K562 (cell line): ENCODE measurements around the gene MYO1A. TPM values are rescaled to one million over a fixed set of nuclear protein-coding genes. Genes with fewer than 3 reads are reported as not detected.
A peak's percentile ranks its signal among the peaks of the same experiment; 100 is the strongest.

ENCODE experiments used
- ATAC-seq: fragments of 200-7000 bp; cut with Tn5 transposase; 3 replicates; pipeline ENCODE4 v1.9.1; 2020; ENCODE audit warnings: moderate library complexity
- BruUV-seq: library from RNA; stranded (reverse); fragments of 400-500 nt; replicated peaks from 2 replicates; lab custom pipeline; 2021; lab: Mats Ljungman, UMichigan
- CTCF ChIA-PET: fragments of 300-600 bp; formaldehyde crosslinking; extraction: SDS; loops from one replicate; lab custom pipeline; 2021; ENCODE audit warnings: low intra/inter-chr PET ratio; lab: Yijun Ruan, JAX
- POLR2A ChIA-PET: fragments of 300-600, 350-650 bp; sonication (Branson Sonifier 250); formaldehyde crosslinking; extraction: SDS; loops from one replicate; lab custom pipeline; 2021; ENCODE audit warnings: antibody characterized with exemption, inconsistent platforms; lab: Yijun Ruan, JAX
- DNase-seq, 4 experiments: peaks; one replicate each; pipeline versions ENCODE4 v3.0.0 to v3.0.0-alpha.2; 2011 to 2018; ENCODE audit warnings: low spot score in 3 of 4, mixed read lengths in 3 of 4; ENCODE audit errors: extremely low read depth in 1 of 4
- FAIRE-seq: peaks from 2 replicates; lab custom pipeline; 2011; peaks lifted over from hg19 to GRCh38; lab: Jason Lieb, UNC
- H2AFZ ChIP-seq: 2 replicates; pipeline ENCODE4 v1.6.0; 2011; ENCODE audit warnings: low read depth, low read length, control low read depth, inconsistent platforms
- H3K27ac ChIP-seq: fragments of 200-600 bp; 3 replicates; pipeline ENCODE4 v1.8.0; 2011; ENCODE audit warnings: low read depth, mild to moderate bottlenecking, control low read depth, inconsistent platforms, low read length, moderate library complexity, mixed read lengths; ENCODE audit errors: extremely low read depth
- H3K27me3 ChIP-seq, 2 experiments: fragments of 300-600 bp in 1 of 2; 2 replicates in 1 of 2; 3 replicates in 1 of 2; pipeline versions ENCODE4 v1.6.0 to v1.8.0; 2011; ENCODE audit warnings: inconsistent platforms in 2 of 2, low read length in 2 of 2, mild to moderate bottlenecking in 1 of 2, mixed read lengths in 1 of 2, moderate library complexity in 1 of 2; ENCODE audit not compliant: control insufficient read depth in 2 of 2, insufficient read depth in 2 of 2
- H3K36me3 ChIP-seq: fragments of 300-600 bp; 3 replicates; pipeline ENCODE4 v1.8.0; 2011; ENCODE audit warnings: mild to moderate bottlenecking, low read length, inconsistent platforms; ENCODE audit not compliant: control insufficient read depth, insufficient read depth
- H3K4me1 ChIP-seq, 2 experiments: fragments of 200-600 bp in 1 of 2; replicated peaks in 1 of 2; 2 replicates in 1 of 2; 3 replicates in 1 of 2; pipeline versions ENCODE4 v1.5.1 to v1.8.0; 2011; ENCODE audit warnings: inconsistent platforms in 2 of 2, low read length in 2 of 2, mild to moderate bottlenecking in 1 of 2, mixed read lengths in 1 of 2, moderate library complexity in 1 of 2; ENCODE audit not compliant: control insufficient read depth in 2 of 2, insufficient read depth in 2 of 2
- H3K4me2 ChIP-seq: 2 replicates; pipeline ENCODE4 v1.6.1; 2011; ENCODE audit warnings: low read length, control low read depth, inconsistent platforms, mixed read lengths; ENCODE audit not compliant: insufficient read depth
- H3K4me3 ChIP-seq: fragments of 200-600 bp; sonication (generic), shearing (Covaris generic); 2 replicates; pipeline ENCODE4 v1.5.1; 2016; ENCODE audit warnings: control low read depth, inconsistent platforms
- H3K79me2 ChIP-seq: fragments of 200-600 bp; 3 replicates; pipeline ENCODE4 v1.8.0; 2011; ENCODE audit warnings: low read length, inconsistent platforms; ENCODE audit not compliant: control insufficient read depth, insufficient read depth
- H3K9ac ChIP-seq, 2 experiments: 2 replicates each; pipeline versions ENCODE4 v1.6.0 to v1.6.1; 2011; ENCODE audit warnings: low read depth in 2 of 2, low read length in 2 of 2, control low read depth in 1 of 2, inconsistent platforms in 1 of 2, mild to moderate bottlenecking in 1 of 2, mixed read lengths in 1 of 2; ENCODE audit not compliant: insufficient read depth in 1 of 2
- H3K9me1 ChIP-seq: one replicate; pipeline ENCODE4 v1.6.0; 2011; ENCODE audit warnings: inconsistent platforms, mild to moderate bottlenecking, low read length, moderate library complexity; ENCODE audit not compliant: control insufficient read depth, insufficient read depth
- H3K9me3 ChIP-seq: replicated peaks from 2 replicates; pipeline ENCODE4 v1.5.1; 2011; ENCODE audit warnings: low read depth, low read length, inconsistent platforms; ENCODE audit not compliant: control insufficient read depth, insufficient read depth
- H4K20me1 ChIP-seq: replicated peaks from 2 replicates; pipeline ENCODE4 v1.6.1; 2011; ENCODE audit warnings: low read length, inconsistent platforms, mixed read lengths; ENCODE audit not compliant: control insufficient read depth, insufficient read depth
- CCAR2 ChIP-seq: fragments of 200-400 bp; formaldehyde crosslinking; IDR thresholded peaks from 2 replicates; pipeline ENCODE4 v1.6.1; 2017; ENCODE audit warnings: mild to moderate bottlenecking, low read depth, low read length
- CXXC5 ChIP-seq: fragments of 250-450 bp; sonication (Bioruptor Pico); IDR thresholded peaks from 2 replicates; pipeline ENCODE4 v1.8.0; 2022; ENCODE audit warnings: inconsistent platforms, mild to moderate bottlenecking, moderate library complexity
- ELF4 ChIP-seq: fragments of 450-650 bp; formaldehyde crosslinking; IDR thresholded peaks from 2 replicates; pipeline ENCODE4 v1.4.0; 2022; ENCODE audit warnings: missing genetic modification characterization
- LARP7 ChIP-seq: fragments of 450-650 bp; IDR thresholded peaks from 2 replicates; pipeline ENCODE4 v1.6.1; 2016
- TAF15 ChIP-seq: fragments of 200-400 bp; formaldehyde crosslinking; IDR thresholded peaks from 2 replicates; pipeline ENCODE4 v1.6.1; 2017; ENCODE audit warnings: mild to moderate bottlenecking, low read depth, low read length, moderate library complexity
- ZFX ChIP-seq: sonication (generic); formaldehyde crosslinking; IDR thresholded peaks from 2 replicates; pipeline ENCODE4 v1.8.0; 2022; ENCODE audit warnings: mild to moderate bottlenecking, missing genetic modification reagents, moderate library complexity
- ZNF133 ChIP-seq: fragments of 250-450 bp; sonication (Bioruptor Pico); IDR thresholded peaks from 2 replicates; pipeline ENCODE4 v1.4.0; 2020; ENCODE audit warnings: mild to moderate bottlenecking
- ZNF24 ChIP-seq: fragments of 450-650 bp; IDR thresholded peaks from 2 replicates; pipeline ENCODE4 v1.6.1; 2016
- ZNF444 ChIP-seq: fragments of 250-450 bp; sonication (Bioruptor Pico); IDR thresholded peaks from 2 replicates; pipeline ENCODE4 v1.4.0; 2020; ENCODE audit warnings: mild to moderate bottlenecking, moderate library complexity
- WGBS: fragments of 100-300 bp; shearing (Covaris generic); methylation state at CpG from one replicate; pipeline ENCODE4 v1.1.6; 2016; ENCODE audit warnings: low coverage, mixed read lengths; ENCODE audit not compliant: insufficient coverage; ENCODE audit errors: missing lambda C conversion rate; 5-methylcytosine and 5-hydroxymethylcytosine counted together
- in situ Hi-C: fragments of 300-500 bp; cut with MboI; formaldehyde crosslinking; loops from 4 replicates; pipeline ENCODE4 v1.15.0; 2018; ENCODE audit warnings: inconsistent platforms, mixed read lengths
- intact Hi-C: fragments of 100-400 bp; cut with micrococcal nuclease; formaldehyde crosslinking; loops from 2 replicates; pipeline ENCODE4 v1.14.2; 2022
- polyA plus RNA-seq, 8 experiments: library from polyadenylated mRNA; depleted of rRNA in 4 of 8; stranded (reverse) in 5 of 8; unstranded in 3 of 8; fragments of >200 nt; fragmentation: Nextera tagmentation in 2 of 8; fragmentation: Illumina TruSeq in 1 of 8; extraction: Ambion mirVana in 2 of 8; extraction: Trizol in 1 of 8; gene quantifications; 2 replicates each; pipeline versions ENCODE4 v1.2.1 to v1.2.3, GENCODE V29; 2011 to 2014; ENCODE audit warnings: inconsistent platforms in 1 of 8, missing spikeins in 1 of 8
- total RNA-seq, 7 experiments: library from RNA; depleted of rRNA in 6 of 7; stranded (reverse); fragments of >200 nt in 6 of 7; fragmentation: Illumina TruSeq in 2 of 7; extraction: Trizol in 2 of 7; gene quantifications; 2 replicates each; pipeline versions ENCODE4 v1.2.1 to v1.2.3, GENCODE V29; 2011 to 2021; ENCODE audit warnings: low replicate concordance in 1 of 7
- TF ChIP-seq, protein P1 (sequence below): sonication (generic); formaldehyde crosslinking; IDR thresholded peaks from 2 replicates; pipeline ENCODE4 v1.8.0; 2023; ENCODE audit warnings: mild to moderate bottlenecking, missing genetic modification reagents
- TF ChIP-seq, protein P2 (sequence below): fragments of 250-450 bp; sonication (Bioruptor Pico); IDR thresholded peaks from 2 replicates; pipeline ENCODE4 v1.8.0; 2021; ENCODE audit warnings: moderate library complexity, mild to moderate bottlenecking, inconsistent platforms
- TF ChIP-seq, protein P3 (sequence below), 3 experiments: IDR thresholded peaks in 2 of 3; conservative IDR thresholded peaks in 1 of 3; 2 replicates each; pipeline ENCODE4 v1.5.1; 2011 to 2012; ENCODE audit warnings: low read length in 3 of 3, mild to moderate bottlenecking in 3 of 3, control low read depth in 2 of 3, improper control_type of control experiment in 1 of 3, inconsistent platforms in 1 of 3, low read depth in 1 of 3, mixed read lengths in 1 of 3, moderate library complexity in 1 of 3; ENCODE audit not compliant: insufficient read depth in 2 of 3

MYO1A gene
- total and polyA plus RNA-seq, 9 of the 15 experiments (the other 6 are each of a cell fraction or from before 2014, with no cell fraction given): 0.03 to 0.29 (median 0.14) TPM; not detected in 2

DNA sequence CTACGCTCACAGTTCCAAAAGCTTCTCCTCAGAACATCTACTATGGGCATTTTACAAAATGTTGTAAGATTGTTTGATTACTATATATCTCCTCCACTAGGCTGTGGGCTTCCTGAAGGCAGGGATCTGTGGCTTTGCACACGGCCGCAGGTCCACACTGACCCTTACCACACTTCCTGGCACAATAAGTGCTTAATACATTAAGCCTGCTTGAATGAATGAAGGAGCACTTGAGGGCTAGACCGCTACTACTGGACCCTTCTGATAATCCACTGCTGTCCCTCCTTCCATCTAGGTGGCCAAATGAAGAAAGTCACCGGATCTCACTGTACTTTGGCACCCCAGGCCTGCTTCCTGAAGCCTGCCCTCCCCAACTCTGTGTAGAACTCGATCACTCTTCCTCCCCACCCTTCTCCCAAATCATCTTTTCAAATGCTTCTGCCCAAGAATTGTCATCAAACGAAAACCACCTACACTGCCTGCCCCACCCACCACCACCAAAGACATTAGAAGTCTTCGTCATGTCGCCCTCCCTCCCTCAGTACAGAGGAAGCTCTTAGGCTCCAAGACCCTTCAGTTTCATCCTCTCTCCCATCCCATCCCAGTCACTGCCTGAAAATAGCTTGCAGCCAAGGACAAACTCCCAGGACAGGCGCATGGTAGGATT lies 43.0 kb downstream of the MYO1A start:
- Histone ChIP-seq H4K20me1 (no peaks in the 10 kb centered on the region; the same call in 1 of the 2 replicates), H3K9me3 (no peaks in the 10 kb centered on the region), H3K27me3 (no peaks in the 10 kb centered on the region), H3K36me3 (peaks cover 31% of the 10 kb centered on the region), H3K4me2 (peak overlapping the region; percentile 39; the same call in 1 of the 2 replicates), H3K9me1 (peaks cover 3% of the 10 kb centered on the region), H3K4me3 (no peak overlapping the region), H3K9ac (peak overlapping the region; percentile 3 to 35; a peak in 3 of 4 replicates), H3K4me1 (peaks cover 11 to 34% of the 10 kb centered on the region in 2 experiments; a peak in 4 of 5 replicates), H3K27ac (peak overlapping the region; percentile 15; the same call in 2 of the 3 replicates), H3K79me2 (peaks cover 27% of the 10 kb centered on the region), H2AFZ (peak overlapping the region; percentile 84)
- 50% methylated on average over 10 of the region's 10 CpGs for WGBS
- ChIA-PET POLR2A (no interaction called here), CTCF (interaction anchor here (0.5 to 5.1 kb wide), 10 partner anchors 12 to 257 kb away, joined by 3 to 63 read pairs (median 4); partner anchors contain the start of gene STAT6)
- FAIRE-seq (no peak), DNase-seq (no peak), ATAC-seq (no peak)
- BruUV-seq: no TSS peak
- intact Hi-C loops: loop anchor here (2.0 to 10.0 kb wide), 2 partner anchors 18 to 372 kb away; partner anchors contain the start of gene BAZ2A
- in situ Hi-C loops: loop anchor here (5.0 kb wide), 1 partner anchor 105 kb away; the partner anchor contains the start of gene STAT6
- no peak for TF ChIP-seq ELF4 (CRISPR knock-in tag)
- TF ChIP-seq, protein P1, sequence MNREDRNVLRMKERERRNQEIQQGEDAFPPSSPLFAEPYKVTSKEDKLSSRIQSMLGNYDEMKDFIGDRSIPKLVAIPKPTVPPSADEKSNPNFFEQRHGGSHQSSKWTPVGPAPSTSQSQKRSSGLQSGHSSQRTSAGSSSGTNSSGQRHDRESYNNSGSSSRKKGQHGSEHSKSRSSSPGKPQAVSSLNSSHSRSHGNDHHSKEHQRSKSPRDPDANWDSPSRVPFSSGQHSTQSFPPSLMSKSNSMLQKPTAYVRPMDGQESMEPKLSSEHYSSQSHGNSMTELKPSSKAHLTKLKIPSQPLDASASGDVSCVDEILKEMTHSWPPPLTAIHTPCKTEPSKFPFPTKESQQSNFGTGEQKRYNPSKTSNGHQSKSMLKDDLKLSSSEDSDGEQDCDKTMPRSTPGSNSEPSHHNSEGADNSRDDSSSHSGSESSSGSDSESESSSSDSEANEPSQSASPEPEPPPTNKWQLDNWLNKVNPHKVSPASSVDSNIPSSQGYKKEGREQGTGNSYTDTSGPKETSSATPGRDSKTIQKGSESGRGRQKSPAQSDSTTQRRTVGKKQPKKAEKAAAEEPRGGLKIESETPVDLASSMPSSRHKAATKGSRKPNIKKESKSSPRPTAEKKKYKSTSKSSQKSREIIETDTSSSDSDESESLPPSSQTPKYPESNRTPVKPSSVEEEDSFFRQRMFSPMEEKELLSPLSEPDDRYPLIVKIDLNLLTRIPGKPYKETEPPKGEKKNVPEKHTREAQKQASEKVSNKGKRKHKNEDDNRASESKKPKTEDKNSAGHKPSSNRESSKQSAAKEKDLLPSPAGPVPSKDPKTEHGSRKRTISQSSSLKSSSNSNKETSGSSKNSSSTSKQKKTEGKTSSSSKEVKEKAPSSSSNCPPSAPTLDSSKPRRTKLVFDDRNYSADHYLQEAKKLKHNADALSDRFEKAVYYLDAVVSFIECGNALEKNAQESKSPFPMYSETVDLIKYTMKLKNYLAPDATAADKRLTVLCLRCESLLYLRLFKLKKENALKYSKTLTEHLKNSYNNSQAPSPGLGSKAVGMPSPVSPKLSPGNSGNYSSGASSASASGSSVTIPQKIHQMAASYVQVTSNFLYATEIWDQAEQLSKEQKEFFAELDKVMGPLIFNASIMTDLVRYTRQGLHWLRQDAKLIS: 0 out of 2 replicates have a peak, but pooled peaks have one; percentile 34
- no peak for TF ChIP-seq TAF15
- no peak for TF ChIP-seq LARP7
- TF ChIP-seq, protein P2, sequence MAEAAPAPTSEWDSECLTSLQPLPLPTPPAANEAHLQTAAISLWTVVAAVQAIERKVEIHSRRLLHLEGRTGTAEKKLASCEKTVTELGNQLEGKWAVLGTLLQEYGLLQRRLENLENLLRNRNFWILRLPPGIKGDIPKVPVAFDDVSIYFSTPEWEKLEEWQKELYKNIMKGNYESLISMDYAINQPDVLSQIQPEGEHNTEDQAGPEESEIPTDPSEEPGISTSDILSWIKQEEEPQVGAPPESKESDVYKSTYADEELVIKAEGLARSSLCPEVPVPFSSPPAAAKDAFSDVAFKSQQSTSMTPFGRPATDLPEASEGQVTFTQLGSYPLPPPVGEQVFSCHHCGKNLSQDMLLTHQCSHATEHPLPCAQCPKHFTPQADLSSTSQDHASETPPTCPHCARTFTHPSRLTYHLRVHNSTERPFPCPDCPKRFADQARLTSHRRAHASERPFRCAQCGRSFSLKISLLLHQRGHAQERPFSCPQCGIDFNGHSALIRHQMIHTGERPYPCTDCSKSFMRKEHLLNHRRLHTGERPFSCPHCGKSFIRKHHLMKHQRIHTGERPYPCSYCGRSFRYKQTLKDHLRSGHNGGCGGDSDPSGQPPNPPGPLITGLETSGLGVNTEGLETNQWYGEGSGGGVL: no peak
- TF ChIP-seq, protein P3, sequence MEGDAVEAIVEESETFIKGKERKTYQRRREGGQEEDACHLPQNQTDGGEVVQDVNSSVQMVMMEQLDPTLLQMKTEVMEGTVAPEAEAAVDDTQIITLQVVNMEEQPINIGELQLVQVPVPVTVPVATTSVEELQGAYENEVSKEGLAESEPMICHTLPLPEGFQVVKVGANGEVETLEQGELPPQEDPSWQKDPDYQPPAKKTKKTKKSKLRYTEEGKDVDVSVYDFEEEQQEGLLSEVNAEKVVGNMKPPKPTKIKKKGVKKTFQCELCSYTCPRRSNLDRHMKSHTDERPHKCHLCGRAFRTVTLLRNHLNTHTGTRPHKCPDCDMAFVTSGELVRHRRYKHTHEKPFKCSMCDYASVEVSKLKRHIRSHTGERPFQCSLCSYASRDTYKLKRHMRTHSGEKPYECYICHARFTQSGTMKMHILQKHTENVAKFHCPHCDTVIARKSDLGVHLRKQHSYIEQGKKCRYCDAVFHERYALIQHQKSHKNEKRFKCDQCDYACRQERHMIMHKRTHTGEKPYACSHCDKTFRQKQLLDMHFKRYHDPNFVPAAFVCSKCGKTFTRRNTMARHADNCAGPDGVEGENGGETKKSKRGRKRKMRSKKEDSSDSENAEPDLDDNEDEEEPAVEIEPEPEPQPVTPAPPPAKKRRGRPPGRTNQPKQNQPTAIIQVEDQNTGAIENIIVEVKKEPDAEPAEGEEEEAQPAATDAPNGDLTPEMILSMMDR (IDR thresholded peaks at IDR 0.05 in 2 of 3, conservative IDR thresholded peaks at IDR 0.05 in 1 of 3; ENCODE audit: insufficient read depth in 2 of 3, low read depth in 1 of 3, low read length in 3 of 3): 0 out of 6 replicates have a peak, but pooled peaks of 2 of the 3 experiments have one; percentile 7 to 14
- TF ChIP-seq ZNF24: peak; percentile 22; the same call in 1 of the 2 replicates
- 0 out of 2 replicates have a peak, but pooled peaks have one; percentile 2 for TF ChIP-seq ZFX (CRISPR knock-in tag)
- no peak for TF ChIP-seq ZNF444 (CRISPR knock-in tag)
- TF ChIP-seq CXXC5 (CRISPR knock-in tag): no peak
- TF ChIP-seq CCAR2: no peak
- TF ChIP-seq ZNF133 (CRISPR knock-in tag): no peak
